Mesenchymal stem cell (in vitro differentiated cells and primary cell): ENCODE data around the gene HADH.

Experiments
- DNase-seq: peaks from one replicate; pipeline ENCODE4 v3.0.0-alpha.2; 2013
- H2AFZ ChIP-seq: one replicate; pipeline ENCODE4 v1.6.1; 2013; ENCODE audit warnings: low read depth, mild to moderate bottlenecking, control low read depth, inconsistent platforms, low read length, moderate library complexity
- H2AK5ac ChIP-seq: 2 replicates; pipeline ENCODE4 v1.6.1; 2013; ENCODE audit warnings: low read length, moderate library complexity, mild to moderate bottlenecking, inconsistent platforms; ENCODE audit not compliant: severe bottlenecking
- H2BK120ac ChIP-seq: one replicate; pipeline ENCODE4 v1.6.1; 2013; ENCODE audit warnings: low read depth, mild to moderate bottlenecking, inconsistent platforms, low read length, moderate library complexity
- H2BK12ac ChIP-seq, 2 experiments: one replicate each; pipeline ENCODE4 v1.6.1; 2013; ENCODE audit warnings: inconsistent platforms in 2 of 2, low read length in 2 of 2, mild to moderate bottlenecking in 2 of 2, moderate library complexity in 2 of 2, control low read depth in 1 of 2
- H2BK15ac ChIP-seq: one replicate; pipeline ENCODE4 v1.6.1; 2013; ENCODE audit warnings: mild to moderate bottlenecking, low read depth, inconsistent platforms; ENCODE audit not compliant: poor library complexity, severe bottlenecking
- H2BK5ac ChIP-seq: 2 replicates; pipeline ENCODE4 v1.6.1; 2013; ENCODE audit warnings: low read depth, mild to moderate bottlenecking, low read length, control low read depth, inconsistent platforms; ENCODE audit not compliant: poor library complexity, severe bottlenecking
- H3K14ac ChIP-seq, 2 experiments: one replicate each; pipeline ENCODE4 v1.6.1; 2013; ENCODE audit warnings: inconsistent platforms in 2 of 2, low read length in 2 of 2, control low read depth in 1 of 2, mild to moderate bottlenecking in 1 of 2, moderate library complexity in 1 of 2
- H3K18ac ChIP-seq, 2 experiments: one replicate each; pipeline ENCODE4 v1.6.1; 2013; ENCODE audit warnings: inconsistent platforms in 2 of 2, low read length in 2 of 2, control low read depth in 1 of 2, low read depth in 1 of 2, mild to moderate bottlenecking in 1 of 2
- H3K23ac ChIP-seq, 2 experiments: one replicate each; pipeline ENCODE4 v1.6.1; 2013; ENCODE audit warnings: inconsistent platforms in 2 of 2, low read length in 2 of 2, mild to moderate bottlenecking in 2 of 2, moderate library complexity in 2 of 2, control low read depth in 1 of 2
- H3K27ac ChIP-seq: 2 replicates; pipeline ENCODE4 v1.5.1; 2013; ENCODE audit warnings: mild to moderate bottlenecking, moderate library complexity, low read length, control low read depth, inconsistent platforms; ENCODE audit not compliant: poor library complexity, severe bottlenecking
- H3K27me3 ChIP-seq, 2 experiments: 2 replicates each; pipeline versions ENCODE4 v1.6.1 to v1.7.0; 2013; ENCODE audit warnings: low read length in 2 of 2, mild to moderate bottlenecking in 2 of 2, moderate library complexity in 2 of 2, control low read depth in 1 of 2, inconsistent platforms in 1 of 2; ENCODE audit not compliant: control insufficient read depth in 1 of 2, insufficient read depth in 1 of 2
- H3K36me3 ChIP-seq, 2 experiments: 2 replicates each; pipeline versions ENCODE4 v1.6.1 to v1.7.0; 2013; ENCODE audit warnings: low read length in 2 of 2, control low read depth in 1 of 2, inconsistent platforms in 1 of 2, low read depth in 1 of 2, mild to moderate bottlenecking in 1 of 2; ENCODE audit not compliant: insufficient read depth in 2 of 2, control insufficient read depth in 1 of 2
- H3K4ac ChIP-seq, 2 experiments: one replicate each; pipeline ENCODE4 v1.6.1; 2013; ENCODE audit warnings: inconsistent platforms in 2 of 2, low read length in 2 of 2, mild to moderate bottlenecking in 2 of 2, moderate library complexity in 2 of 2, control low read depth in 1 of 2, low read depth in 1 of 2
- H3K4me1 ChIP-seq: 2 replicates; pipeline ENCODE4 v1.6.1; 2013; ENCODE audit warnings: low read depth, low read length, control low read depth; ENCODE audit not compliant: control insufficient read depth, insufficient read depth
- H3K4me2 ChIP-seq: 2 replicates; pipeline ENCODE4 v1.6.1; 2013; ENCODE audit warnings: low read length, mild to moderate bottlenecking, inconsistent platforms; ENCODE audit not compliant: poor library complexity, severe bottlenecking
- H3K4me3 ChIP-seq, 2 experiments: 2 replicates each; pipeline versions ENCODE4 v1.5.1 to v1.7.0; 2013; ENCODE audit warnings: low read length in 2 of 2, mild to moderate bottlenecking in 2 of 2, control low read depth in 1 of 2, low read depth in 1 of 2; ENCODE audit not compliant: insufficient read depth in 1 of 2
- H3K79me1 ChIP-seq: replicated peaks from 2 replicates; pipeline ENCODE4 v1.6.1; 2013; ENCODE audit warnings: mild to moderate bottlenecking, control low read depth, low read length, inconsistent platforms; ENCODE audit not compliant: poor library complexity, severe bottlenecking
- H3K9ac ChIP-seq: 2 replicates; pipeline ENCODE4 v1.7.0; 2013; ENCODE audit warnings: mild to moderate bottlenecking, low read length, moderate library complexity
- H3K9me3 ChIP-seq: 2 replicates; pipeline ENCODE4 v1.7.0; 2013; ENCODE audit warnings: mild to moderate bottlenecking, low read length; ENCODE audit not compliant: control insufficient read depth
- H4K8ac ChIP-seq: one replicate; pipeline ENCODE4 v1.6.1; 2013; ENCODE audit warnings: inconsistent platforms, mild to moderate bottlenecking, low read length, moderate library complexity
- H4K91ac ChIP-seq: one replicate; pipeline ENCODE4 v1.6.1; 2013; ENCODE audit warnings: mild to moderate bottlenecking, low read length, inconsistent platforms
- WGBS: methylation state at CpG from one replicate; pipeline ENCODE4 v1.1.7; 2013; ENCODE audit warnings: mixed read lengths; 5-methylcytosine and 5-hydroxymethylcytosine counted together

The HADH gene

GRCh38 chr4:108003982-108004515 is 14.4 kb downstream of the HADH start:
- no peak overlapping the region for H3K18ac ChIP-seq
- H2AFZ ChIP-seq, result no peak overlapping the region
- H3K4me1 ChIP-seq, result peaks cover 4% of the 10 kb centered on the region
- no peak overlapping the region for H2AK5ac ChIP-seq
- H2BK12ac ChIP-seq, result no peak overlapping the region
- H3K14ac ChIP-seq, result no peak overlapping the region
- H4K8ac ChIP-seq, result no peak overlapping the region
- peaks cover 0 to 3% of the 10 kb centered on the region in 2 experiments for H3K36me3 ChIP-seq
- H2BK5ac ChIP-seq, result no peak overlapping the region
- no peak overlapping the region for H4K91ac ChIP-seq
- DNase-seq, result no peak
- no peak overlapping the region for H3K9ac ChIP-seq
- peaks cover 25% of the 10 kb centered on the region for H3K79me1 ChIP-seq
- no peak overlapping the region for H2BK120ac ChIP-seq
- H3K9me3 ChIP-seq, result no peaks in the 10 kb centered on the region
- no peak overlapping the region for H3K23ac ChIP-seq
- H2BK15ac ChIP-seq, result no peak overlapping the region
- H3K4ac ChIP-seq, result no peak overlapping the region
- no peak overlapping the region for H3K27ac ChIP-seq
- 89% methylated on average over 4 of the region's 4 CpGs for WGBS
- H3K4me3 ChIP-seq, result no peak overlapping the region
- H3K4me2 ChIP-seq, result no peak overlapping the region
- no peaks in the 10 kb centered on the region for H3K27me3 ChIP-seq

DNA sequence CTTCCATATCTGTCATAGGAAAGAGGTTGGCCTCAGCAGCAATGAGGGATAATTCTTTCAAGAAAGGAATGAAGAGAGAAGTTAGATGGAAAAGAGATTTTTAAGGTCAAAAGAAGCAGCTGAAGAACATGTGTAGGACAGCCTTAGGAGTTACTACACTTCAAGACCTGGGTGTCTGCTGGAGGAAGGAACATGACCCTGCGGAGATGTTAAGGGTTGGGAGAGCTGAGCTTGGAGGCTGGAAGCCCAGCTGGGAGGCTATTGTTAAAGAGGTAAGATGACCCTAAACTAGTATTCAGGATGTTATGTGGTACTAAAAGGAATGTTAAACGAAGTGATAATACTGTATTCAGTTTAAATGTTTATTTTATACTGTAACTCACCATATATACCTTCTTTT is 15.0 kb downstream of the HADH start:
- H3K4me2 ChIP-seq, result no peak overlapping the region
- H3K27me3 ChIP-seq, result no peaks in the 10 kb centered on the region
- H3K9me3 ChIP-seq, result no peaks in the 10 kb centered on the region
- peaks cover 4% of the 10 kb centered on the region for H3K4me1 ChIP-seq
- no peak overlapping the region for H3K9ac ChIP-seq
- no peak overlapping the region for H2BK15ac ChIP-seq
- no peak overlapping the region for H4K91ac ChIP-seq
- no peak overlapping the region for H3K18ac ChIP-seq
- H3K36me3 ChIP-seq, result peaks cover 0 to 3% of the 10 kb centered on the region in 2 experiments
- no peak overlapping the region for H2BK12ac ChIP-seq
- peaks cover 25% of the 10 kb centered on the region for H3K79me1 ChIP-seq
- no peak overlapping the region for H3K14ac ChIP-seq
- H2AK5ac ChIP-seq, result no peak overlapping the region
- H2BK5ac ChIP-seq, result no peak overlapping the region
- no peak overlapping the region for H2BK120ac ChIP-seq
- DNase-seq, result no peak
- WGBS, result 100% methylated on average over 1 of the region's 2 CpGs
- no peak overlapping the region for H3K23ac ChIP-seq
- H2AFZ ChIP-seq, result no peak overlapping the region
- H4K8ac ChIP-seq, result no peak overlapping the region
- H3K4ac ChIP-seq, result no peak overlapping the region
- H3K27ac ChIP-seq, result no peak overlapping the region
- H3K4me3 ChIP-seq, result no peak overlapping the region

GRCh38 chr4:108005807-108006206 is 16.1 kb downstream of the HADH start:
- Histone ChIP-seq H2AFZ (no peak overlapping the region), H3K79me1 (peaks cover 25% of the 10 kb centered on the region), H3K27me3 (no peaks in the 10 kb centered on the region), H3K9ac (no peak overlapping the region), H4K91ac (no peak overlapping the region), H4K8ac (no peak overlapping the region), H3K14ac (no peak overlapping the region), H3K36me3 (no peaks in the 10 kb centered on the region), H3K23ac (no peak overlapping the region), H3K4me3 (no peak overlapping the region), H3K4ac (no peak overlapping the region), H2BK5ac (no peak overlapping the region), H3K4me1 (peaks cover 4% of the 10 kb centered on the region), H3K4me2 (no peak overlapping the region), H3K18ac (no peak overlapping the region), H3K27ac (no peak overlapping the region), H2BK12ac (no peak overlapping the region), H3K9me3 (no peaks in the 10 kb centered on the region), H2BK120ac (no peak overlapping the region), H2BK15ac (no peak overlapping the region), H2AK5ac (no peak overlapping the region)
- DNase-seq, result no peak
- 89% methylated on average over 1 of the region's 1 CpG for WGBS

- no peak overlapping the region for H2BK12ac ChIP-seq
- H3K4me3 ChIP-seq, result no peak overlapping the region
- H3K23ac ChIP-seq, result no peak overlapping the region
- DNase-seq, result no peak
- no peak overlapping the region for H3K27ac ChIP-seq
- H2AFZ ChIP-seq, result no peak overlapping the region
- H3K4me1 ChIP-seq, result peaks cover 4% of the 10 kb centered on the region
- H3K4ac ChIP-seq, result no peak overlapping the region
- no peak overlapping the region for H2BK120ac ChIP-seq
- H3K4me2 ChIP-seq, result no peak overlapping the region
- H4K91ac ChIP-seq, result no peak overlapping the region
- H3K18ac ChIP-seq, result no peak overlapping the region
- no peak overlapping the region for H2BK5ac ChIP-seq
- H2BK15ac ChIP-seq, result no peak overlapping the region
- peaks cover 0 to 3% of the 10 kb centered on the region in 2 experiments for H3K36me3 ChIP-seq
- no peaks in the 10 kb centered on the region for H3K9me3 ChIP-seq
- H3K9ac ChIP-seq, result no peak overlapping the region
- H3K14ac ChIP-seq, result no peak overlapping the region
- no peaks in the 10 kb centered on the region for H3K27me3 ChIP-seq
- H4K8ac ChIP-seq, result no peak overlapping the region
- H3K79me1 ChIP-seq, result peaks cover 25% of the 10 kb centered on the region
- H2AK5ac ChIP-seq, result no peak overlapping the region
These were observed 16.7 kb downstream of the HADH start for GRCh38 chr4:108006361-108006760.
